Skin of body (tissue), 2 donors: Measurements from ENCODE around the gene MAD1L1. TPM values are rescaled to one million over a fixed set of nuclear protein-coding genes. Genes with fewer than 3 reads are reported as not detected.

Experiments
- DNase-seq: peaks from one replicate; lab custom pipeline; 2025; lab: John Stamatoyannopoulos, UW
- total RNA-seq: library from RNA; depleted of rRNA; stranded (reverse); fragments of >200 nt; gene quantifications from one replicate; pipeline ENCODE4 v1.2.3, GENCODE V29; 2014

MAD1L1 gene
- total RNA-seq, 1 donor from 2014 or later, result 28.5 TPM

GRCh38 chr7:2242541-2243429 lies 10.0 kb upstream of the MAD1L1 start:
- DNase-seq, result no peak

- peak; percentile 16 for DNase-seq
Observed at GRCh38 chr7:2241580-2242540, 9.1 kb upstream of the MAD1L1 start, which contains the start of the genes MRM2 and NUDT1. TSS of gene MRM2 (minus strand) at chr7:2242205. CDS start at chr7:2242169, 36 bp downstream. TSS of gene NUDT1 (plus strand) at chr7:2242226. CDS start at chr7:2244575, 2,349 bp downstream.

GRCh38 chr7:2239242-2239641 lies 6.5 kb upstream of the MAD1L1 start:
- no peak for DNase-seq

GRCh38 chr7:2237109-2237602 lies 4.4 kb upstream of the MAD1L1 start:
- no peak for DNase-seq

- no peak for DNase-seq
Observed at GRCh38 chr7:2233926-2234325, 1.2 kb upstream of the MAD1L1 start.

GRCh38 chr7:2231992-2232765 lies 566 bp downstream of the MAD1L1 start:
- no peak for DNase-seq

GRCh38 chr7:2230882-2231281 lies 1.9 kb downstream of the MAD1L1 start:
- no peak for DNase-seq

- DNase-seq, result no peak
Observed at GRCh38 chr7:2230226-2230625, 2.5 kb downstream of the MAD1L1 start.

- DNase-seq, result no peak
Observed at GRCh38 chr7:2229467-2229866, 3.3 kb downstream of the MAD1L1 start.

- peak; percentile 16 for DNase-seq
Observed at GRCh38 chr7:2228921-2229320, 3.8 kb downstream of the MAD1L1 start.

GRCh38 chr7:2227699-2228098 lies 5.0 kb downstream of the MAD1L1 start:
- DNase-seq, result no peak

GRCh38 chr7:2225830-2226229 lies 6.9 kb downstream of the MAD1L1 start:
- DNase-seq, result no peak

- no peak for DNase-seq
Observed at GRCh38 chr7:2225336-2225735, 7.4 kb downstream of the MAD1L1 start.

GRCh38 chr7:2224934-2225333 lies 7.8 kb downstream of the MAD1L1 start:
- no peak for DNase-seq

- no peak for DNase-seq
Observed at GRCh38 chr7:2224491-2224928, 8.2 kb downstream of the MAD1L1 start.

GRCh38 chr7:2223321-2223720 lies 9.4 kb downstream of the MAD1L1 start:
- no peak for DNase-seq

GRCh38 chr7:2222516-2222915 lies 10.2 kb downstream of the MAD1L1 start:
- DNase-seq, result no peak

GRCh38 chr7:2220954-2221353 lies 11.8 kb downstream of the MAD1L1 start:
- DNase-seq, result no peak

- no peak for DNase-seq
Observed at GRCh38 chr7:2220506-2220905, 12.2 kb downstream of the MAD1L1 start.

- DNase-seq, result no peak
Observed at GRCh38 chr7:2220030-2220429, 12.7 kb downstream of the MAD1L1 start.

GRCh38 chr7:2219606-2220005 lies 13.1 kb downstream of the MAD1L1 start:
- DNase-seq, result no peak
